Heart left ventricle (tissue), 13 donors: ENCODE results near the gene RFX2.

Experiments used
- POLR2A ChIP-seq, 2 donors: fragments of 450-650 bp; IDR thresholded peaks; one replicate each; pipeline ENCODE4 v1.6.1; 2017; ENCODE audit warnings: antibody characterized with exemption in 2 of 2, mild to moderate bottlenecking in 2 of 2, moderate library complexity in 2 of 2
- TF ChIP-seq, protein P1 (sequence below), 12 donors: fragments of 200-600 bp; sonication (generic) in 4 of 12; IDR thresholded peaks; one replicate each; pipeline versions ENCODE4 v1.5.0 to v1.8.0; 2018 to 2022; ENCODE audit warnings: antibody characterized with exemption in 12 of 12, mild to moderate bottlenecking in 5 of 12
- donor health status: ischemic (EF 13 %, LVEDD 7.1; RV severe dilation, severe dysfunction).
- donor health status: DM: no; HTN: yes; CAD: no.
- donor health status: DM: no; HTN: no; CAD: no.
- donor health status: ischemic (EF 25% LVEDD 6.9; RV normal size, moderate dysfunction).
- donor health status: ischemic (EF 25% LVEDD 5.7; RV mildly dilated, moderate dysfunction).
- donor health status: ischemic (EF 35%, LVEDD 5.7; RV mildly dilated, moderate dysfunction).
- donor health status: nonischemic (EF 11% LVEDD 7.7; RV severe dilation, severe dysfunction).
- donor health status: DM: yes; HTN: yes; CAD: no.
- donor health status: PGD.
- donor health status: ischemic (EF 29% LVEDD 5.4; RV normal size, mild dysfunction).
- donor health status: nonischemic (EF 23%, LVEDD 6.1; RV moderate dilation, normal function).

DNA sequence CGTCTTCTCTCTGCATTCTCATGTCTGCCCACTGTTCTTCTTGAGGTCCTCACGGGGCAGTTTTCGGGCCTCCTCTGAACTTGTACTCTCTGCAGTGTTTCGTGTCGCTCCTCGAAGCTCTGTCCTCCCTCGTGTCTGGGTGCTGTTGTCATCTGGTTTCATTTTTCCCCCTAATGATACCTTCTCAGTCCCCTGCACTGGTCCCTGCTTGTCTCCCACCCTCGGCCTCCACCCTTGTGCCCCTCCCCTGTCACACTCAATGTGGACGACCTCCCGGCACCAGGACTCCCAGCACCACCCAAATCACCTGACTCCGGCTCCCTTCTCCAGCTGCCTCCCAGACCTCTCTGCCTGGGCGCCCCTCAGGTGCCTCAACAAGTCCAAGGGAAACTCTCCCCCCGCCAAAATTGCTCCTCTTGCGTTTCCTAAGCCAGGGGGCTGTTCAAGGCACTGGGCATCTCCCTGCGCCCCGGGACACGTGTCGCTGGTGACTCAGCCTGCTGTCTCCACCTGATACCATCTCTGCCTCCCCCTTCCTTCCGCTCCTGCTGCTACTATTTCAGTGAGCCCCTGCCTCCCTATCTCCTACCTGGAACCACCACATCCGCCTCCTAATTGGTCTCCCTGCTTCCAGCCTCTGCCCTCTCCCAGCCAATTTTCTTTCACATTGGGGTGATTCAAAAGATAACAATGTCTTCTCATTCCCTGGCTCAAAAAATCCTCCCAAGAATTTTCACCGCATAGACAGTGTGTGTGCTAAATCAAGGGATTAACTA lies 49.5 kb downstream of the RFX2 start:
- TF ChIP-seq, protein P1, sequence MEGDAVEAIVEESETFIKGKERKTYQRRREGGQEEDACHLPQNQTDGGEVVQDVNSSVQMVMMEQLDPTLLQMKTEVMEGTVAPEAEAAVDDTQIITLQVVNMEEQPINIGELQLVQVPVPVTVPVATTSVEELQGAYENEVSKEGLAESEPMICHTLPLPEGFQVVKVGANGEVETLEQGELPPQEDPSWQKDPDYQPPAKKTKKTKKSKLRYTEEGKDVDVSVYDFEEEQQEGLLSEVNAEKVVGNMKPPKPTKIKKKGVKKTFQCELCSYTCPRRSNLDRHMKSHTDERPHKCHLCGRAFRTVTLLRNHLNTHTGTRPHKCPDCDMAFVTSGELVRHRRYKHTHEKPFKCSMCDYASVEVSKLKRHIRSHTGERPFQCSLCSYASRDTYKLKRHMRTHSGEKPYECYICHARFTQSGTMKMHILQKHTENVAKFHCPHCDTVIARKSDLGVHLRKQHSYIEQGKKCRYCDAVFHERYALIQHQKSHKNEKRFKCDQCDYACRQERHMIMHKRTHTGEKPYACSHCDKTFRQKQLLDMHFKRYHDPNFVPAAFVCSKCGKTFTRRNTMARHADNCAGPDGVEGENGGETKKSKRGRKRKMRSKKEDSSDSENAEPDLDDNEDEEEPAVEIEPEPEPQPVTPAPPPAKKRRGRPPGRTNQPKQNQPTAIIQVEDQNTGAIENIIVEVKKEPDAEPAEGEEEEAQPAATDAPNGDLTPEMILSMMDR (IDR thresholded peaks at IDR 0.05), result no peak
- no peak for TF ChIP-seq POLR2A (IDR thresholded peaks at IDR 0.05)
